Measurements from ENCODE around the gene SEPTIN6.

DNA sequence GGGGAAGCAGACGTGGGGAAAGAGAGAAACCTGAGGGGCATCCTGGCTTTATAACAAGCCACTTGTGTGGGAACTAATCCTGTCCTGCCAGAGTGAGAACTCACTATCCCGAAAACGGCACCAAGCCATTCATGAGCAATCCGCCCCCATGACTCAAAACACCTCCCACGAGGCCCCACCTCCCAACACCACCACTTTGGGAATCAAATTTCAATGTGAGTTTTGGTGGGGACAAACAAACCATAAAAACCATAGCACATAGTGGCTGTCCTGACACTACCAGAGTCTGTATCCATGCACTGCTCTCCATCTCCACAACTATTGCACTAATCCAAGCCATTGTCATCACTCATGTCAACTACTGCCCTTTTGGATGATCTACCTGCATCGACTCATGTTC is 28.5 kb upstream of the SEPTIN6 start:
- TF ChIP-seq, protein P1, sequence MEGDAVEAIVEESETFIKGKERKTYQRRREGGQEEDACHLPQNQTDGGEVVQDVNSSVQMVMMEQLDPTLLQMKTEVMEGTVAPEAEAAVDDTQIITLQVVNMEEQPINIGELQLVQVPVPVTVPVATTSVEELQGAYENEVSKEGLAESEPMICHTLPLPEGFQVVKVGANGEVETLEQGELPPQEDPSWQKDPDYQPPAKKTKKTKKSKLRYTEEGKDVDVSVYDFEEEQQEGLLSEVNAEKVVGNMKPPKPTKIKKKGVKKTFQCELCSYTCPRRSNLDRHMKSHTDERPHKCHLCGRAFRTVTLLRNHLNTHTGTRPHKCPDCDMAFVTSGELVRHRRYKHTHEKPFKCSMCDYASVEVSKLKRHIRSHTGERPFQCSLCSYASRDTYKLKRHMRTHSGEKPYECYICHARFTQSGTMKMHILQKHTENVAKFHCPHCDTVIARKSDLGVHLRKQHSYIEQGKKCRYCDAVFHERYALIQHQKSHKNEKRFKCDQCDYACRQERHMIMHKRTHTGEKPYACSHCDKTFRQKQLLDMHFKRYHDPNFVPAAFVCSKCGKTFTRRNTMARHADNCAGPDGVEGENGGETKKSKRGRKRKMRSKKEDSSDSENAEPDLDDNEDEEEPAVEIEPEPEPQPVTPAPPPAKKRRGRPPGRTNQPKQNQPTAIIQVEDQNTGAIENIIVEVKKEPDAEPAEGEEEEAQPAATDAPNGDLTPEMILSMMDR (conservative IDR thresholded peaks at IDR 0.05 in 1 of 2, IDR thresholded peaks at IDR 0.05 in 1 of 2; ENCODE audit: low read depth in 1 of 2, low read length in 2 of 2): no peak
- no peak for TF ChIP-seq EZH2 (IDR thresholded peaks at IDR 0.05; ENCODE audit: low read length, missing control alignments)
